Measurements from ENCODE around the gene LCE1E. TPM values are rescaled to one million over a fixed set of nuclear protein-coding genes. Genes with fewer than 3 reads are reported as not detected.
A peak's percentile ranks its signal among the peaks of the same experiment; 100 is the strongest.

LCE1E gene
- total RNA-seq, 1 donor from 2014 or later = not detected

DNA sequence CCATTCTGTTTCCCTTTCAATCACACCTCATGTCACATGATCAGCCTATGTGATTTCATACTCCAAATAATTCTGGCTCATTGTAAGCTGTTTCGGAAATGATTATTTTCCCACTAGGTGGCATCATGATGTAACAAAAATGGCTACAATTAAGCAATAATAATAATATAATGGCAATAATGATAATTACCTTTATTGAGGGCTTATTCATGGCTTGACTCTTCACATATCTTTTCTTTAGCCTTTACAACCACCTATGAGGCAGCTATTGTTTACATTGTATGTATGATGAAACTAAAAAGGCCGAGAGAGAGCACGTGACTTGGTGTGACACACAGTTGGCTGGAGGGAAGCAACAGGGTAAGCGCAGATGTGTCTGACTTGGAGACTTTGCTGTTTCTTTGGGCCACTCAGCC lies 40.8 kb upstream of the LCE1E start:
- H3K27me3 ChIP-seq (ENCODE audit: low read depth) = no peaks in the 10 kb centered on the region
- DNase-seq (no peak), ATAC-seq (no peak)
- H3K36me3 ChIP-seq = no peaks in the 10 kb centered on the region
- no peak overlapping the region for H3K27ac ChIP-seq
- H3K4me1 ChIP-seq = no peaks in the 10 kb centered on the region
- intact Hi-C loops (cut with DNase I) = no loop called here
- H3K4me3 ChIP-seq = no peak overlapping the region
- no peaks in the 10 kb centered on the region for H3K9me3 ChIP-seq
- TF ChIP-seq, protein P1, sequence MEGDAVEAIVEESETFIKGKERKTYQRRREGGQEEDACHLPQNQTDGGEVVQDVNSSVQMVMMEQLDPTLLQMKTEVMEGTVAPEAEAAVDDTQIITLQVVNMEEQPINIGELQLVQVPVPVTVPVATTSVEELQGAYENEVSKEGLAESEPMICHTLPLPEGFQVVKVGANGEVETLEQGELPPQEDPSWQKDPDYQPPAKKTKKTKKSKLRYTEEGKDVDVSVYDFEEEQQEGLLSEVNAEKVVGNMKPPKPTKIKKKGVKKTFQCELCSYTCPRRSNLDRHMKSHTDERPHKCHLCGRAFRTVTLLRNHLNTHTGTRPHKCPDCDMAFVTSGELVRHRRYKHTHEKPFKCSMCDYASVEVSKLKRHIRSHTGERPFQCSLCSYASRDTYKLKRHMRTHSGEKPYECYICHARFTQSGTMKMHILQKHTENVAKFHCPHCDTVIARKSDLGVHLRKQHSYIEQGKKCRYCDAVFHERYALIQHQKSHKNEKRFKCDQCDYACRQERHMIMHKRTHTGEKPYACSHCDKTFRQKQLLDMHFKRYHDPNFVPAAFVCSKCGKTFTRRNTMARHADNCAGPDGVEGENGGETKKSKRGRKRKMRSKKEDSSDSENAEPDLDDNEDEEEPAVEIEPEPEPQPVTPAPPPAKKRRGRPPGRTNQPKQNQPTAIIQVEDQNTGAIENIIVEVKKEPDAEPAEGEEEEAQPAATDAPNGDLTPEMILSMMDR (IDR thresholded peaks at IDR 0.05) = no peak

DNA sequence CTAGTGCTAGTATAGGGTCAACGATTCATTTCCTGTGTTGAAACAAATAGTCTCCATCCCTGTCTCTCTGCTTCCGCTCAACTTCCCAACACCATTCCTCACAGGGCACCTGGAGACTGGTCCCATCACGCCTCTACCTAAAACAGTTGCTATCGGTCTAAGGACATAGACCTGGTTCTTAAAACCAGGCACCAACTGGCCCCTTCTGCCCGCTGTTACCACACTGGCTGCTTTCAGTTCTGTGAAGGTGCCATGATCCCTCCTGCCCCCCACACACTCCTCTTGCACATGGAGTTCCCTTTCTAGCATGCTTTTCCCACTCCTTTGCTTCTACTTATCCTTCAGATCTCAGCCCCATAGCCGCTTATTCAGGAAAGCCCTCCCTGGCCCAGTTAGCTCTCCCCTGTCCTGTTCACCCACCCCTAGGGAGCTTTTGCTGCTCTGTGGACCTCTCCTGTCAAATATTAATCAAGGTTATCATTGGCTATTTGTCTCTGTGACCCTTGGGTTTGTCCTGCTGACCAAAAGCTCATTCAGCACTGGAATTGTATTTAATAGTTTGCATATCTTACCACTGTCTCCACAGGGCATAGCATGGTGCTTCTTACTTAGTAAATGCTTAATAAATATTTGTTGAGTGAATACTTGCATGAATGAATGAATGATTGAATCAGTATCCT lies 40.2 kb upstream of the LCE1E start:
- intact Hi-C loops (cut with DNase I) = no loop called here
- ATAC-seq = no peak
- TF ChIP-seq, protein P1 (IDR thresholded peaks at IDR 0.05) = no peak

DNA sequence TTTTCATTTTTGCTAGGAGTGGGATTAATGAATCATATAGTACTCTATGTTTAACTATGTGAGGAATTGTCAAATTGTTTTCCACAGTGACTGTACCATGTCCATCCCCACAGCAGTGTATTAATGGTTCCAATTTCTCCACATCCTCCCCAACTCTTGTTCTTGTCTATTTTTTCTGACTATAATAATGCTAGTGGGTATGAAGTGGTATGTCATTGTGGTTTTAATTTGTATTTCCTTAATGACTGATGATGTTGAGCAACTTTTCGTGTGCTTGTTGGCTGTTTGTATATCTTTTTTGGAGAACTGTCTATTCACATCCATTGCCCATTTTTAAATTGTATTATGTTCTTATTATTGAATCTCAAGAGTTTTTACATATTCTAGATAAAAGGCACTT lies 38.2 kb upstream of the LCE1E start:
- Histone ChIP-seq H3K36me3 (no peaks in the 10 kb centered on the region), H3K27me3 (ENCODE audit: low read depth) (no peaks in the 10 kb centered on the region), H3K4me3 (no peak overlapping the region), H3K4me1 (no peaks in the 10 kb centered on the region), H3K27ac (no peak overlapping the region), H3K9me3 (no peaks in the 10 kb centered on the region)
- intact Hi-C loops (cut with DNase I) = no loop called here
- DNase-seq (no peak), ATAC-seq (no peak)
- TF ChIP-seq, protein P1 (IDR thresholded peaks at IDR 0.05) = no peak

More for the DNA sequence above, 40.2 kb upstream of the LCE1E start:
- no peaks in the 10 kb centered on the region for H3K36me3 ChIP-seq
- no peak overlapping the region for H3K27ac ChIP-seq
- H3K4me1 ChIP-seq = no peaks in the 10 kb centered on the region
- no peaks in the 10 kb centered on the region for H3K27me3 ChIP-seq (ENCODE audit: low read depth)
- H3K4me3 ChIP-seq = no peak overlapping the region
- no peak for DNase-seq
- H3K9me3 ChIP-seq = no peaks in the 10 kb centered on the region

DNA sequence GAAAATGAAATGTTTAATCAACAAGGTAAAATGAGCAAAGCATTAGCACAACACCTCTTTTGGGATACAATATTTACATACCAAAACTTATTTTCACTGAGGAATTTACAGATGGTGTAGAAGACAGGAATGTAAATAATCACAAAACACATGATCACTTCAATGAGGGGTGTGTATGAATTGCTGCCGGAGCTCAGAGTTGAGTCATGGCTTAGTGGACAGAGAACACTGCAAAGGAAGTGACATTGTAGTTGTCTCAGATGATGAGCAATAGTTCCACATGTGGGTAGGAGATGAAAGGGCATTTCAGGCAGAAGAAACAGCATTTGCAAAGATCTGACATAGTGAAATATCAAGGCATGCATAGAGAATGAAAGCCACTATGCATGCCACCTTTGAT lies 33.8 kb upstream of the LCE1E start:
- TF ChIP-seq, protein P1 (IDR thresholded peaks at IDR 0.05) = no peak
- Histone ChIP-seq H3K4me3 (no peak overlapping the region), H3K27me3 (ENCODE audit: low read depth) (peaks cover 8% of the 10 kb centered on the region), H3K36me3 (no peaks in the 10 kb centered on the region), H3K9me3 (no peaks in the 10 kb centered on the region), H3K4me1 (no peaks in the 10 kb centered on the region), H3K27ac (no peak overlapping the region)
- DNase-seq = no peak
- intact Hi-C loops (cut with DNase I) = no loop called here
- peak in 1 of 2 donors; percentile 65 for ATAC-seq

DNA sequence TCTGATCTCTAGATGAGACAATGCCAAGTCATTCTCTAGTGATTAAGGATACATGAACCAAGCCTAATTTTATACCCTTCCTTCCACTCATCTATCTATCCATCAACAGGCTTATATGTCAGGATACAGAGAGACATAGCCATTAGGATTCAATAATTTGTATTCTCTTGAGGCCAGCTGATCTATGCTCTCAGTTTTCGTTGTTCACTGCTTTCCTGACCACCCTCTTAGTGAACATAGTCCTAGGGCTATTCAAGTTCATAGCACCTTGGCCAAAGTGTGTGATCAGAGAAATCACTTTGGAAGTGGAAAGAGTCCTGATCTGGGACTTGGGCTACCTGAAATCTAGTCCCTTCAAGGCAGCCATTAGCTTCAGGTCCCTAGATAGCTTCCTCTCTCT lies 32.5 kb upstream of the LCE1E start:
- TF ChIP-seq, protein P1 (IDR thresholded peaks at IDR 0.05) = no peak
- ATAC-seq (no peak), DNase-seq (no peak)
- Histone ChIP-seq H3K27me3 (ENCODE audit: low read depth) (peaks cover 8% of the 10 kb centered on the region), H3K4me3 (no peak overlapping the region), H3K36me3 (no peaks in the 10 kb centered on the region), H3K9me3 (no peaks in the 10 kb centered on the region), H3K4me1 (no peaks in the 10 kb centered on the region), H3K27ac (no peak overlapping the region)
- intact Hi-C loops (cut with DNase I) = no loop called here

Data from lower lobe of right lung (tissue), 2 donors.